ENCODE data around the gene NOX3.

The NOX3 gene

GRCh38 chr6:155411154-155412052 is 44.2 kb downstream of the NOX3 start:
- no peak for DNase-seq (ENCODE audit: low read depth)
- TF ChIP-seq CTCF (conservative IDR thresholded peaks at IDR 0.05; ENCODE audit: low read depth, low read length) = no peak
- no peak overlapping the region for H3K4me3 ChIP-seq (ENCODE audit: low read length)

- no peak overlapping the region for H3K4me3 ChIP-seq (ENCODE audit: low read length)
- no peak for TF ChIP-seq CTCF (conservative IDR thresholded peaks at IDR 0.05; ENCODE audit: low read depth, low read length)
Observed at GRCh38 chr6:155409391-155409790, 46.2 kb downstream of the NOX3 start.

GRCh38 chr6:155408981-155409380 is 46.7 kb downstream of the NOX3 start:
- no peak overlapping the region for H3K4me3 ChIP-seq (ENCODE audit: low read length)
- no peak for DNase-seq (ENCODE audit: low read depth)
- no peak for TF ChIP-seq CTCF (conservative IDR thresholded peaks at IDR 0.05; ENCODE audit: low read depth, low read length)

More at GRCh38 chr6:155409391-155409790, 46.2 kb downstream of the NOX3 start:
- no peak for DNase-seq (ENCODE audit: low read depth)

- no peak for DNase-seq (ENCODE audit: low read depth)
- no peak for TF ChIP-seq CTCF (conservative IDR thresholded peaks at IDR 0.05; ENCODE audit: low read depth, low read length)
- no peak overlapping the region for H3K4me3 ChIP-seq (ENCODE audit: low read length)
Observed at GRCh38 chr6:155408231-155408630, 47.4 kb downstream of the NOX3 start.

- TF ChIP-seq CTCF (conservative IDR thresholded peaks at IDR 0.05; ENCODE audit: low read depth, low read length) = no peak
- no peak for DNase-seq (ENCODE audit: low read depth)
- no peak overlapping the region for H3K4me3 ChIP-seq (ENCODE audit: low read length)
Observed at GRCh38 chr6:155406801-155407200, 48.8 kb downstream of the NOX3 start.

- no peak for DNase-seq (ENCODE audit: low read depth)
- H3K4me3 ChIP-seq (ENCODE audit: low read length) = no peak overlapping the region
- no peak for TF ChIP-seq CTCF (conservative IDR thresholded peaks at IDR 0.05; ENCODE audit: low read depth, low read length)
Observed at GRCh38 chr6:155404937-155405336, 50.7 kb downstream of the NOX3 start.

Measured in retinal pigment epithelial cell (primary cell).